CD4-positive, alpha-beta T cell treated with Interleukin-4 for 1 hour (primary cell): ENCODE data around the gene XNDC1N.
A peak's percentile ranks its signal among the peaks of the same experiment; 100 is the strongest.

ENCODE experiments used
- DNase-seq, 2 donors: peaks; one replicate each; pipeline ENCODE4 v3.0.0-alpha.2; 2020 to 2022

XNDC1N gene

GRCh38 chr11:71927820-71928736 is at the start of gene XNDC1N:
TSS of gene XNDC1N (minus strand) at chr11:71928594. CDS start at chr11:71923353, 5,241 bp downstream.
- DNase-seq = peak; percentile 32 to 66

GRCh38 chr11:71977743-71978418 is 49.5 kb upstream of the XNDC1N start:
- DNase-seq = peak; percentile 61 to 63

- no peak for DNase-seq
These were observed 48.7 kb upstream of the XNDC1N start for GRCh38 chr11:71977090-71977489.

- DNase-seq = no peak
These were observed 48.2 kb upstream of the XNDC1N start for GRCh38 chr11:71976551-71976950.

- no peak for DNase-seq
These were observed 43.3 kb upstream of the XNDC1N start for GRCh38 chr11:71971680-71972079.

GRCh38 chr11:71964641-71965040 is 36.2 kb upstream of the XNDC1N start:
- no peak for DNase-seq

GRCh38 chr11:71963468-71963867 is 35.1 kb upstream of the XNDC1N start:
- DNase-seq = no peak

- DNase-seq = no peak
These were observed 34.1 kb upstream of the XNDC1N start for GRCh38 chr11:71962428-71963038.

- no peak for DNase-seq
These were observed 27.6 kb upstream of the XNDC1N start for GRCh38 chr11:71955898-71956456.

GRCh38 chr11:71951741-71952310 is 23.4 kb upstream of the XNDC1N start:
- no peak for DNase-seq

GRCh38 chr11:71949034-71949433 is 20.6 kb upstream of the XNDC1N start:
- no peak for DNase-seq

GRCh38 chr11:71948314-71949027 is 20.1 kb upstream of the XNDC1N start:
- DNase-seq = no peak

GRCh38 chr11:71947498-71947897 is 19.1 kb upstream of the XNDC1N start:
- no peak for DNase-seq

GRCh38 chr11:71946144-71946571 is 17.8 kb upstream of the XNDC1N start:
- DNase-seq = no peak

GRCh38 chr11:71940561-71941219 is 12.3 kb upstream of the XNDC1N start:
- no peak for DNase-seq

- no peak for DNase-seq
These were observed 9.4 kb upstream of the XNDC1N start for GRCh38 chr11:71937826-71938225.

- no peak for DNase-seq
These were observed 8.4 kb upstream of the XNDC1N start for GRCh38 chr11:71936825-71937224.

- no peak for DNase-seq
These were observed 7.0 kb upstream of the XNDC1N start for GRCh38 chr11:71935338-71935925.

GRCh38 chr11:71934213-71934612 is 5.8 kb upstream of the XNDC1N start:
- peak in 1 of 2 donors; percentile 23 for DNase-seq

- no peak for DNase-seq
These were observed 4.9 kb upstream of the XNDC1N start for GRCh38 chr11:71933141-71933933.
